GM13976 (cell line): ENCODE data around the gene CDIPT.

Source experiments
- DNase-seq: peaks from one replicate; pipeline ENCODE4 v3.0.0; 2012; ENCODE audit warnings: low spot score
- CTCF ChIP-seq: IDR thresholded peaks from 2 replicates; pipeline ENCODE4 v1.5.1; 2012; ENCODE audit warnings: borderline replicate concordance, mild to moderate bottlenecking; ENCODE audit not compliant: insufficient read depth; ENCODE audit errors: extremely low read depth, missing control alignments, control extremely low read depth
- in situ Hi-C: fragments of 300-500 bp; cut with MboI; formaldehyde crosslinking; loops from one replicate; pipeline ENCODE4 v1.12.0; 2022; ENCODE audit warnings: low sequenced_read_pairs, mixed read lengths, inconsistent platforms; ENCODE audit not compliant: unreplicated experiment

The CDIPT gene

DNA sequence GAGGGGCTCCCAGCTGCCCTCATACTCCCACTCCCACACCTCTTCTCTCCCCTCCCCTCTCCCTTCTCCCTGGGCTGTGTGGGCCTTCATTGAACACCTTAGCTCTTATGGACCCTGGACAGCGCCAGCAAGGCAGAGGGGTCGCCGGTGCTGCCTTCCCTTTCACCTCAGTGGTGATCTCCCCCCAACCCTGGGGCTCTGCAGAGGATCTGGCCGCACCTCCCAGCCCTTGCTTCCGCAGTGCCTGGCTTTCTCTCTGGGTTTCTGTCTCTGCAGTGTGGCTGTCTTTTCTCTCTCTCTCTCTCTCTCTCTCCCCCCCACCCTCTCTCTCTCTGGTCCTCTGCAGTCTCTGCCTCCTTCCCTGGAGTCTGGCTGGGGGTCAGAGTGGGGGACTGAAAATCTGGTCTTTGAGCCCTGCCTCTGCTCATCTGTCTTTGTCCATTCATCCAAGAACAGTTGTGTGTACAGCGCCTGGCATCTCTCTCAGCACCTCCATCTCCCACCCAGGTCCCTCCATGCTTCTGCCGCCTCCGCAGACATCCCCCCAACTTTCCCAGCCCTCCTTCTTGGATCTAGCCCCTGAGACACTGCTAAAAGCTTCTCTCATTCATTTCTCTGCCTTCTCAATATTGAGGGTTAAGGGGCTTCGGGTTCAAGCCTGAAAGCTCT, 35.2 kb upstream of the CDIPT start:
- TF ChIP-seq CTCF = no peak
- DNase-seq = no peak
- in situ Hi-C loops = no loop called here

DNA sequence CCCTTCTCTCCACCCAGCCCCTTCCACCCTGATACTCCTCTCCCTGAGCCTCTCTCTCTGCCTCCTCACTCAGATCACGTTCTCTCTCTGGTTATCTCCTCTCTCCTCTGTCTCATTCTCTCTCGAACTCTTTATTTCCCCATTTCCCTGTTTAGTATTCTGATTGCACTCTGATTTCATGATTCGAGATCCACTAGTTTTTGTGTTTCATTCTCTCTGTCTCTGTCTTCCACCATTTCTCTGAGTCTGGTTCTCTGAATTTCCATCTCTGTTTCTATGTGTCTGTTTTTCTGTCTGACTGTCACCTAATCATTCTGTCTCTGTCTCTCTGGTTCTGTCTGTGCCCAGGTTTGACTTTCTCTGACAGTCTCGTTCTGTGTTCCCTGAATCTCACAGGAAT, 34.3 kb upstream of the CDIPT start:
- no peak for DNase-seq
- in situ Hi-C loops = no loop called here
- TF ChIP-seq CTCF = no peak

- DNase-seq = no peak
- in situ Hi-C loops = no loop called here
- TF ChIP-seq CTCF = no peak
Measured at GRCh38 chr16:29896841-29897240, 33.8 kb upstream of the CDIPT start.

GRCh38 chr16:29894352-29894751, 31.3 kb upstream of the CDIPT start:
- in situ Hi-C loops = no loop called here
- DNase-seq = no peak
- TF ChIP-seq CTCF = no peak

- no peak for DNase-seq
- no peak for TF ChIP-seq CTCF
- in situ Hi-C loops = no loop called here
Measured at GRCh38 chr16:29893553-29893952, 30.5 kb upstream of the CDIPT start.

DNA sequence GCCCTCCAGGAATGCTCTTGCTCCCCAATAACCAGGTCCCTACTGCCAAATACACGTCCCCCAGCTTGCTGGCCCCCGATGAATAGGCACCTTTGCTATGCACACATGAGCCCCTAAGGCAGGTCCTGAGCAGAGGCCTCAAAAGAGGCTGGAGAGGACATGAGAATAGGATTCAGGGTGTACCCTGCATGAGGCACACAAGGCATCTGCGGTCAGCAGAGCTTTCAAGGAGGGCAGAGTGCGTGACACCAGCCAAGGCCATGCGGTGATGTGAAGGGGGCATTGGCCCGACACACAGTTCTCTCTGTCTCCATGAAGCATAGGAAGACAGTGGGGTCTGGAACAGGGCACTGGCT, 29.4 kb upstream of the CDIPT start:
- no peak for DNase-seq
- in situ Hi-C loops = no loop called here
- TF ChIP-seq CTCF = no peak
